Loucy (cell line): ENCODE data around the gene EIF3C.
"Not testable (repeated sequence)": the region's sequence is repeated elsewhere in the genome, so short reads cannot be mapped to it uniquely, and the experiment has no call there.

ENCODE experiments used
- H2AFZ ChIP-seq: fragments of 200-600 bp; sonication (generic); 2 replicates; pipeline ENCODE4 v1.6.0; 2016; ENCODE audit warnings: antibody characterized with exemption, mild to moderate bottlenecking, low read length, moderate library complexity
- H3F3A ChIP-seq: fragments of 200-600 bp; 2 replicates; pipeline ENCODE4 v1.6.0; 2016; ENCODE audit warnings: antibody characterized with exemption, low read depth, mild to moderate bottlenecking
- H3K27me3 ChIP-seq: fragments of 200-600 bp; sonication (generic); 2 replicates; pipeline ENCODE4 v1.6.1; 2014; ENCODE audit warnings: low read length, mild to moderate bottlenecking; ENCODE audit not compliant: insufficient read depth, poor library complexity, severe bottlenecking
- H3K36me3 ChIP-seq: fragments of 200-600 bp; sonication (generic); 2 replicates; pipeline ENCODE4 v1.6.1; 2016; ENCODE audit warnings: low read length; ENCODE audit not compliant: insufficient read depth
- H3K4me1 ChIP-seq: fragments of 200-600 bp; sonication (generic); 2 replicates; pipeline ENCODE4 v1.5.1; 2014; ENCODE audit warnings: low read length, mild to moderate bottlenecking; ENCODE audit not compliant: insufficient read depth, poor library complexity, severe bottlenecking
- H3K4me2 ChIP-seq: fragments of 200-600 bp; sonication (generic); 2 replicates; pipeline ENCODE4 v1.6.0; 2014; ENCODE audit warnings: antibody characterized with exemption, low read length, low read depth, mild to moderate bottlenecking; ENCODE audit not compliant: poor library complexity, severe bottlenecking
- H3K4me3 ChIP-seq: fragments of 200-600 bp; sonication (generic); 2 replicates; pipeline ENCODE4 v1.5.1; 2014; ENCODE audit warnings: low read length, mild to moderate bottlenecking, mixed read lengths; ENCODE audit not compliant: poor library complexity, severe bottlenecking
- H3K79me2 ChIP-seq: fragments of 200-600 bp; sonication (generic); 2 replicates; pipeline ENCODE4 v1.6.1; 2014; ENCODE audit warnings: low read length; ENCODE audit not compliant: insufficient read depth
- H3K9ac ChIP-seq: fragments of 200-600 bp; sonication (generic); 2 replicates; pipeline ENCODE4 v1.6.0; 2014; ENCODE audit warnings: mild to moderate bottlenecking, low read depth, low read length, moderate library complexity; ENCODE audit not compliant: poor library complexity, severe bottlenecking
- H3K9me2 ChIP-seq: fragments of 200-600 bp; sonication (generic); replicated peaks from 2 replicates; pipeline ENCODE4 v1.6.1; 2016; ENCODE audit warnings: low read depth, low read length, mixed read lengths
- H3K9me3 ChIP-seq: fragments of 200-600 bp; sonication (generic); 2 replicates; pipeline ENCODE4 v1.6.1; 2014; ENCODE audit warnings: mild to moderate bottlenecking, antibody characterized with exemption, low read length, low read depth; ENCODE audit not compliant: insufficient read depth
- H4K20me1 ChIP-seq: fragments of 200-600 bp; sonication (generic); 2 replicates; pipeline ENCODE4 v1.6.0; 2014; ENCODE audit warnings: antibody characterized with exemption, low read length, mild to moderate bottlenecking; ENCODE audit not compliant: insufficient read depth, poor library complexity, severe bottlenecking

The EIF3C gene

GRCh38 chr16:28750469-28751067, 39.3 kb downstream of the EIF3C start:
- not testable (repeated sequence) for H3K4me3 ChIP-seq, H3K9ac ChIP-seq, H3K79me2 ChIP-seq, H2AFZ ChIP-seq, H3K27me3 ChIP-seq, H3F3A ChIP-seq, H3K4me2 ChIP-seq, H3K9me3 ChIP-seq, H3K4me1 ChIP-seq, H3K36me3 ChIP-seq, H3K9me2 ChIP-seq, H4K20me1 ChIP-seq

GRCh38 chr16:28751487-28751886, 40.2 kb downstream of the EIF3C start, which contains the start of gene NPIPB9:
Gene NPIPB9 (plus strand): TSS chr16:28751787.
- H3K4me3 ChIP-seq, H3K79me2 ChIP-seq, H4K20me1 ChIP-seq, H3K36me3 ChIP-seq, H3K9me2 ChIP-seq, H3K9ac ChIP-seq, H3K9me3 ChIP-seq, H2AFZ ChIP-seq, H3K4me1 ChIP-seq, H3F3A ChIP-seq, H3K4me2 ChIP-seq, H3K27me3 ChIP-seq: not testable (repeated sequence)

GRCh38 chr16:28781697-28782096, 70.4 kb downstream of the EIF3C start:
- not testable (repeated sequence) for H3K27me3 ChIP-seq, H3K9ac ChIP-seq, H4K20me1 ChIP-seq, H2AFZ ChIP-seq, H3K4me2 ChIP-seq, H3K9me3 ChIP-seq, H3F3A ChIP-seq, H3K4me3 ChIP-seq, H3K9me2 ChIP-seq, H3K36me3 ChIP-seq, H3K4me1 ChIP-seq, H3K79me2 ChIP-seq

GRCh38 chr16:28782357-28782756, 71.1 kb downstream of the EIF3C start:
- not testable (repeated sequence) for H3K79me2 ChIP-seq, H3K27me3 ChIP-seq, H3K9me2 ChIP-seq, H3K9me3 ChIP-seq, H3K36me3 ChIP-seq, H2AFZ ChIP-seq, H3F3A ChIP-seq, H4K20me1 ChIP-seq, H3K4me1 ChIP-seq, H3K4me3 ChIP-seq, H3K9ac ChIP-seq, H3K4me2 ChIP-seq
